ENCODE results near the gene AGR2. TPM values are rescaled to one million over a fixed set of nuclear protein-coding genes. Genes with fewer than 3 reads are reported as not detected.
"Not testable (repeated sequence)": the region's sequence is repeated elsewhere in the genome, so short reads cannot be mapped to it uniquely, and the experiment has no call there.

Gene AGR2
- total RNA-seq, 1 experiment from 2014 or later: 3.5 TPM

GRCh38 chr7:16785846-16786245, 19.0 kb downstream of the AGR2 start:
- DNase-seq (ENCODE audit: low read depth): no peak
- in situ Hi-C loops (cut with HindIII; ENCODE audit: low pct_unique_long_range_greater_than_20kb, low sequenced_read_pairs): no loop called here

- in situ Hi-C loops (cut with HindIII; ENCODE audit: low pct_unique_long_range_greater_than_20kb, low sequenced_read_pairs): no loop called here
- DNase-seq (ENCODE audit: low read depth): no peak
These were observed 19.5 kb downstream of the AGR2 start for GRCh38 chr7:16785321-16785720.

GRCh38 chr7:16780596-16780995, 24.2 kb downstream of the AGR2 start:
- no peak for DNase-seq (ENCODE audit: low read depth)
- in situ Hi-C loops (cut with HindIII; ENCODE audit: low pct_unique_long_range_greater_than_20kb, low sequenced_read_pairs): no loop called here

- DNase-seq (ENCODE audit: low read depth): no peak
These were observed 25.7 kb downstream of the AGR2 start for GRCh38 chr7:16779051-16779450.

GRCh38 chr7:16778476-16778875, 26.3 kb downstream of the AGR2 start:
- no peak for DNase-seq (ENCODE audit: low read depth)
- in situ Hi-C loops (cut with HindIII; ENCODE audit: low pct_unique_long_range_greater_than_20kb, low sequenced_read_pairs): no loop called here

More at GRCh38 chr7:16779051-16779450, 25.7 kb downstream of the AGR2 start:
- in situ Hi-C loops (cut with HindIII; ENCODE audit: low pct_unique_long_range_greater_than_20kb, low sequenced_read_pairs): no loop called here

- in situ Hi-C loops (cut with HindIII; ENCODE audit: low pct_unique_long_range_greater_than_20kb, low sequenced_read_pairs): no loop called here
- no peak for DNase-seq (ENCODE audit: low read depth)
These were observed 28.7 kb downstream of the AGR2 start for GRCh38 chr7:16776053-16776452.

- in situ Hi-C loops (cut with HindIII; ENCODE audit: low pct_unique_long_range_greater_than_20kb, low sequenced_read_pairs): no loop called here
- DNase-seq (ENCODE audit: low read depth): no peak
These were observed 29.8 kb downstream of the AGR2 start for GRCh38 chr7:16774986-16775385.

- in situ Hi-C loops (cut with HindIII; ENCODE audit: low pct_unique_long_range_greater_than_20kb, low sequenced_read_pairs): no loop called here
- DNase-seq (ENCODE audit: low read depth): no peak
These were observed 30.5 kb downstream of the AGR2 start for GRCh38 chr7:16774294-16774693.

GRCh38 chr7:16773884-16774283, 30.9 kb downstream of the AGR2 start:
- in situ Hi-C loops (cut with HindIII; ENCODE audit: low pct_unique_long_range_greater_than_20kb, low sequenced_read_pairs): no loop called here

GRCh38 chr7:16773326-16773725, 31.5 kb downstream of the AGR2 start:
- in situ Hi-C loops (cut with HindIII; ENCODE audit: low pct_unique_long_range_greater_than_20kb, low sequenced_read_pairs): no loop called here
- no peak for DNase-seq (ENCODE audit: low read depth)

More at GRCh38 chr7:16773884-16774283, 30.9 kb downstream of the AGR2 start:
- DNase-seq (ENCODE audit: low read depth): no peak

GRCh38 chr7:16770657-16771329, 34.0 kb downstream of the AGR2 start:
- in situ Hi-C loops (cut with HindIII; ENCODE audit: low pct_unique_long_range_greater_than_20kb, low sequenced_read_pairs): no loop called here
- no peak for DNase-seq (ENCODE audit: low read depth)

- in situ Hi-C loops (cut with HindIII; ENCODE audit: low pct_unique_long_range_greater_than_20kb, low sequenced_read_pairs); DNase-seq (ENCODE audit: low read depth): not testable (repeated sequence)
These were observed 34.8 kb downstream of the AGR2 start for GRCh38 chr7:16769994-16770393.

- in situ Hi-C loops (cut with HindIII; ENCODE audit: low pct_unique_long_range_greater_than_20kb, low sequenced_read_pairs): no loop called here
These were observed 39.4 kb downstream of the AGR2 start for GRCh38 chr7:16765436-16765859.

GRCh38 chr7:16764942-16765341, 39.9 kb downstream of the AGR2 start:
- in situ Hi-C loops (cut with HindIII; ENCODE audit: low pct_unique_long_range_greater_than_20kb, low sequenced_read_pairs): no loop called here
- DNase-seq (ENCODE audit: low read depth): no peak

More at GRCh38 chr7:16765436-16765859, 39.4 kb downstream of the AGR2 start:
- DNase-seq (ENCODE audit: low read depth): no peak

- peak; percentile 64 for DNase-seq (ENCODE audit: low read depth)
- in situ Hi-C loops (cut with HindIII; ENCODE audit: low pct_unique_long_range_greater_than_20kb, low sequenced_read_pairs): no loop called here
These were observed 42.6 kb downstream of the AGR2 start for GRCh38 chr7:16762177-16762576.

- in situ Hi-C loops (cut with HindIII; ENCODE audit: low pct_unique_long_range_greater_than_20kb, low sequenced_read_pairs): no loop called here
- no peak for DNase-seq (ENCODE audit: low read depth)
These were observed 45.0 kb downstream of the AGR2 start for GRCh38 chr7:16759840-16760239.

GRCh38 chr7:16758631-16759611, 45.9 kb downstream of the AGR2 start:
- DNase-seq (ENCODE audit: low read depth): no peak
- in situ Hi-C loops (cut with HindIII; ENCODE audit: low pct_unique_long_range_greater_than_20kb, low sequenced_read_pairs): no loop called here

GRCh38 chr7:16758036-16758435, 46.8 kb downstream of the AGR2 start:
- no peak for DNase-seq (ENCODE audit: low read depth)
- in situ Hi-C loops (cut with HindIII; ENCODE audit: low pct_unique_long_range_greater_than_20kb, low sequenced_read_pairs): no loop called here

GRCh38 chr7:16755397-16755796, 49.4 kb downstream of the AGR2 start:
- in situ Hi-C loops (cut with HindIII; ENCODE audit: low pct_unique_long_range_greater_than_20kb, low sequenced_read_pairs): no loop called here
- peak; percentile 39 for DNase-seq (ENCODE audit: low read depth)
